GM19397 (cell line): ENCODE results near the gene RABGAP1L.
"Not testable (repeated sequence)": the region's sequence is repeated elsewhere in the genome, so short reads cannot be mapped to it uniquely, and the experiment has no call there.

Experiments
- ATAC-seq: cut with Tn5 transposase; IDR thresholded peaks from one replicate; pipeline ENCODE4 v1.9.1; 2021; ENCODE audit warnings: mild to moderate bottlenecking, moderate library complexity; ENCODE audit not compliant: unreplicated experiment

Gene RABGAP1L

DNA sequence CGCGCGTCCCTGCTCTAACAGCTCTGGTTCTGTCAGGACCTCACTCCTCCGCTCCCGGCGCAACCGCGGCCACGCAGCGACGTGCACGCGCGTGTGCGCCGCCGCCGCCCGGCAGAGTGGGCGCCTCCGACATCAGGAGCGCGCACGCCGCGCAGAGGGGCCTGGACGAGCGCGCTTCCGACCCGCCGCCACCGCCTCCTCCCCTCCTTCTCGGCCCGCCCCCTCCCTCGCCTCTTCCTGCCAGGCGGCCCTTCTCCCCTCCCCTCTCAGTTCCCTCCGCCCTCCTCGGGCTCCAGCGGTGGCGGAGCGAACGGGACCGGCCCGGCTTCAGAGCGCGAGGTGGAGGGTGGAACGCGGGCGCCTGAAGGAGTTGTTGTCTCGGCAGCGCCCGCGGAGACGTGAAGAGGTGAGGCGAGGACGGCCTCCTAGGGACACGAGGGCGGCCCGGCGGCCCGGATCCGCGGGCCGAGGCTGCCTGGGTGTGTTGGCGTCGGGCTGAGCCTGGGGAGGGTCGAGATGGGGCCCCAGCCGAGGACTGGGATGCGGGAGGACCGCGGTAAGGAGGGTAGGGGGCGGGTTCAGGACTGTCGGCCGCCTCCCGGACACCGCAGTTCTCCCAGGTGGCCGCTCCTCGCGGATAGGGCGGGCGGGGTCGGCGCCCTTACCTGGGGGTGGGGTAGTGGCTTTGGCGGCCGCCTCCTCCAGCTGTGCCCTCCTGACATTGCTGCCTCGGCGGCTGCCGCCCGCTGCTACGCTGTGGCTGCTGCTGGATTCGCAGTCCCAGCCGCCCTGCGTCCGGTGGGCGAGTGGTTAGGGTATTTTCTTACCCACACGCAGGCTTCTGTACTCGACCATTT lies at the start of gene RABGAP1L:
Gene RABGAP1L (plus strand): TSS at position 269 of the 857 bp plus-strand sequence.
- ATAC-seq: peak; percentile 80

DNA sequence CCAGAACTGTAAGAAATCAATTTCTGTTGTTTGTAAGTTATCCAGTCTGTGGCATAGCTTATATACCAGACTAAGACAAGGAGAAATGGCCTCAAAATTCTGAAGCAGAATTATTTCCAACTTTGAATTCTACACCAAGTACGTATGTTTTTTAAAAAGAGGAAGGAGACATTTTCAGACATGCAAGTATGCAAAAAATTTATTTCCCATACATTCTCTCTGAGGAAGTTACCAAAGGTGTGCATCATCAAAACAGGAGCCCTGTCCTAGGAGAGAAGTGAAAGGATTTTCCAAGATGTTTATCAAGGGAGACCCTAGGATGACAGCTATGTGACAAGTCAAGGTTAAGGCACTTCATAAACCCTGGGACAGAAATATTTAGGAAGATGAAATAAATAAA lies 49.3 kb upstream of the RABGAP1L start:
- ATAC-seq: no peak

DNA sequence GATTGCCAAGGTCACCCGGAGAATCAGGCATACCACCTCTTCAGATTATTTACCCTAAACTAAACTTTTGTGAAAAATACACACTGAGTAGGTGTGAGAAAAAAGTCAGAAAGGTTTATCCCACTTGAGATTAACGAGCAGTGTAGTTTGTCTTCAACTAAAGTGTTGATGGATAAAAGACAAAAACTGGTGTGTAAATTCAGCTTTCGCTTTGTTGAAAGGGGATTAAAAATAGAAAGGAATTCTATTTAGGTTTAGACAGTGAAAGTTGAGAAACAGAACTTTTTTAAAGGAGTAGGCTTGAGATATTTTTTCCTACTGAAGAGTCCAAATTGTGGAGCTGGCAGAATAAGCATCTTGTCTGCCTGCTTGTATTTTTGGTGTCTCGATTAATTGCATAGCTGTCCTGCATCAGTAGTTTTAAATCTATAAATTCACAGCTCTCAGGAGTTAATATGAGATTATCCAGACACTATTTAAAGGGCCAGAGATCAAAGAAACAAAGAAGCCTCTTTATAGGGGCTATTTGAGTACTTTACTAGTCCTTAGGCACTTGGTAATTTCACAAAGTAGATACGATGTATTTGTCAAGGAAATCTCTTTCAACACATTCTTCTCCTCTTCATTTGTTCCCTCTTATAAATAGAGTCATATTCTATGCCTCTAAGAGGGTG lies 46.7 kb upstream of the RABGAP1L start:
- no peak for ATAC-seq

DNA sequence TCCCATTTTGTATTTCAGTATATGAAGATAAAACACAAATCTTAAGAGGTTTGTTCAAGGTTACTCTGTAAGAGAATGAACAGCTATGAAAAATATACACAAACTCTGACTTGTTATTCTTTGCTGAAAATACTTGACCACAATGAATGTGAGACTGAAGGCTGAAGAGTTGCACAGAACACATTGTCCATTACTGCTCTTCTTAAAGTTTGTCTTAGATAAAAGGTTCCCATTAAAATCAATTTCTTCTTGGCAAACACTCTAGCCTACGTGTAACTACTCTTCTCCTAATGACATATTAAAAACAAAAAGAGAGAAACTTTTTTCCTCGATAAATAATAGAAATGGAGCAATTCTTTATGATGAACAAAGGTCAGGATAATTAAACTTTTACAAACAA lies 45.2 kb upstream of the RABGAP1L start:
- no peak for ATAC-seq

DNA sequence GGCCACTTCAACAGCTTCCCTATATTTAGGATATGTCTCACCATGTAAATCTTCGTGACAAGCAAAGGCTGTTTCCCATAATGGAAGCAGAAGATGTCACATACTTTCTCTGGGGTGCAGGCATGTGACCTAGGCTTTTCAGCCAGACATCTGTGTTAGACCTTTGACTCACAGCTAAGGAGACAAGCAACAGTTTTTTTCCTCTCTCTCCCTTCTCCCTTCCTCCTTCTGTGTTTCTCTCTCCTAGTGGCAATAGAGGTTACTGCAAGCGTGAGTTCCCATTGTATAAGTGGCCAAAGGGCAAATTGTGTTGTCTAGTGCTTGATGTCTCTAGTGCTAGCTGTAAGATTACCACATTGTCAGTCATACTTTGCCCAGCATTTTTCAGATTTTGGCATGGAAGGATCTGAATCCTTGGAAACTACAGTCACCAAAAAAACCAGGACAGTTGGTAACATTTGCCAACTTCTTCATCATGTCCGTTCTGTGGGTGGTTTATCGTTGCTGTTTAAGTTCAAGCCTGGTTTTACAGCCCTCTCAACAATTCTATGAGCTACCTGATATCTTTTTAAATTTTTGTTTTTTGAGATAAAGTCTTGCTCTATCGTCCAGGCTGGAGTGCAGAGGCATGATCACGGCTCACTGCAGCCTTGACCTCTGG lies 44.4 kb upstream of the RABGAP1L start:
- ATAC-seq: peak; percentile 50

DNA sequence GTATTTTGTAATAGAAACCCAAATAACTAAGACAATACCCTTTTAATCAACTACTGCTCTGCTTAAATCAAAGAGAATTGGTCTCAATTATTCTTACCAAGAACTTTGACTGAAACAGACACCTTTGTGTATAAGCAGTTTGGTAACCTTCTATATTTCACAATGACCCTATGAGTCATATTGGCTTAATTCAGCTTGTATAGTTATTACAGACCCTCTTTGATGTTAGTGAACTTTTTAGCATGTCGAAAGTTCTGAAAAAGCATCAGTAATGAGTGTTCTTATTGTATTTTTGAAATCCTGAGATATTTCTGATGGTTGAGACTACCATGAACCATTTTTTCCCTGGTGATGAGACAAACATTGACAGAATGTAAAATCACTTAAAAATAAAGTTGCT lies 43.3 kb upstream of the RABGAP1L start:
- ATAC-seq: no peak

DNA sequence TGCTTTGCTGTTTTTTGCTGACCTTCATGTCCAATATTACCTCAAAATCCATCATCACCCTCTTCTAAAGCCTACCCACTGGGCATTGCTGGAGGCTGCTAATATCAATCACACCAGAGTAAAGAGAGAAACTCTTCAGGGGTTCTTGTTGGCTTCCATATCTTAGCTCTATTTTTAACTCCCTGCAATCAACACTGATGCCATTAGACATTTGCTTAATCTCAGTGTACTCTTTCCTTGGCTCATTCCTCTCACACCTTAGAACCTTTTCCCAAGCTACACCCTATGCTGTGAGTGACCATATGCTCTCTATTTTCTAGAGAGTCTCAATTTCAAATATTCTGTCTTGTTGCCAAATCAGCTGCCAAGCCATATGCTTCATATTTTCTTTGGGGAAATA lies 40.6 kb upstream of the RABGAP1L start:
- ATAC-seq: no peak

DNA sequence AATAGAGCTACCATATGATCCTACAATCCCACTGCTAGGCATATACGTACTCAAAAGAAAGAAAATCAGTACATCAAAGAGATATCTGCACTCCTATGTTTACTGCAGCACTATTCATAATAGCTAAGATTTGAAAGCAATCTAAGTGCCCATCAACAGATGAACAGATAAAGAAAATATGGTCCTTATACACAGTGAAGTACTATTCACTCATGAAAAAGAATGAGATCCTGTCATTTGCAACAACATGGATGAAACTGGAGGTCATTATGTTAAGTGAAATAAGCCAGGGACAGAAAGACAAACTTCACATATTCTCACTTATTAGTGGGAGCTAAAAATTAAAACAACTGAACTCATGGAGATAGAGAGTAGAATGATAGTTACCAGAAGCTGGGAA lies 37.0 kb upstream of the RABGAP1L start:
- ATAC-seq: not testable (repeated sequence)

DNA sequence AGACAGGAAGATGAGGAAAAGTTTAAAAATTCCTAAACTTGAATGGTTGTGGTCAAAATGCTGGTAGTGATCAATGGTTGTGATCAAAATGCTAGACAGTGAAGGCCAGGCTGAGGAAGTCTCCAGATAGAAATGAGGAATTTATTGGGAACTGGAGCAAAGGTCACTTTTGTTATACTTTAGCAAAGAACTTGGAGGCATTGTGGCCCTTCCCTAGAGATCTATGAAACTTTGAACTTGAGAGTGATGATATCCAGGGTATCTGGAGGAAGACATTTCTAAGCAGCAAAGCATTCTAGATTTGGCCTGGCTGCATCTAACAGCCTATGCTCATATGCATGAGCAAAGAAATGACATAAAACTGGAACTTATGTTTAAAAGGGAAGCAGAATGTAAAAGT lies 35.5 kb upstream of the RABGAP1L start:
- ATAC-seq: no peak

DNA sequence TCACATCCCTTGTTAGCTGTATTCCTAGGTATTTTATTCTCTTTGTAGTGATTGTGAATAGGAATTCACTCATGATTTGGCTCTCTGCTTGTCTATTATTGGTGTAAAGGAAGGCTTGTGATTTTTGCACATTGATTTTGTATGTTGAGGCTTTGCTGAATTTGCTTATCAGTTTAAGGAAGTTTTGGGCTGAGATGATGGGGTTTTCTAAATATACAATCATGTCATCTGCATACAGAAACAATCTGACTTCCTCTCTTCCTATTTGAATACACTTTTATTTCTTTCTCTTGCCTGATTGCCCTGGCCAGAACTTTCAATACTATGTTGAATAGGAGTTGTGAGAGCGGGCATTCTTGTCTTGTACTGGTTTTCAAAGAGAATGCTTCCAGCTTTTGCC lies 32.1 kb upstream of the RABGAP1L start:
- ATAC-seq: not testable (repeated sequence)

DNA sequence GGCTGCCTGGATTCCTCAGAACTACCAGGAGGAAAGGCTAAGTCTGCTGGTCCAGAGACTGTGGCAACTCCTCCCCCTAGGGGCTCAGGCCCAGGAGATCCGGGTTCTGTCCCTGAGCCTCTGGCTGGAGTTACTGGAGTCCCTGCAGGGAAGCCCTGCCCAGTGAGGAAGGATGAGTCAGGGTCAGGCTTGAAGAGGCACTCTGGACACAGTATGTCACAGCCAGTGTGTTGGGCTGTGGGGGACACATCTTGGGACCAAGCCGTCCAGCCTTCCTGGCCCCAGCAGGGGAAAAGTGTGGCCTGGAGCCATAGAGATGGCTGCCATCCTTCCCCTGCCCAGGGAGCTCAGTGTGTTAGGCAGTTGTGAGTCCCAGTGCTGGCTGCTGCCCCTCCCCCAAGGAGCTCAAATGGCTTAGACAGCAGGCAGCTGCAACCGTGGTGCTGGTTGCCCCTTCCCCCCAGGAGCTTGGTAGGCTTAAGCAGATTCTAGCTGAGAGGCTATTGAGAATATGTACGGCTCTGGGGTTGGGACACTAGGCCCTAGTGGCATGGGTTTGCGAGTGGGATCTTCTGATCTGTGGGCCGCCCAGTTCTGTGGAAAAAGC lies 28.2 kb upstream of the RABGAP1L start:
- ATAC-seq: no peak

DNA sequence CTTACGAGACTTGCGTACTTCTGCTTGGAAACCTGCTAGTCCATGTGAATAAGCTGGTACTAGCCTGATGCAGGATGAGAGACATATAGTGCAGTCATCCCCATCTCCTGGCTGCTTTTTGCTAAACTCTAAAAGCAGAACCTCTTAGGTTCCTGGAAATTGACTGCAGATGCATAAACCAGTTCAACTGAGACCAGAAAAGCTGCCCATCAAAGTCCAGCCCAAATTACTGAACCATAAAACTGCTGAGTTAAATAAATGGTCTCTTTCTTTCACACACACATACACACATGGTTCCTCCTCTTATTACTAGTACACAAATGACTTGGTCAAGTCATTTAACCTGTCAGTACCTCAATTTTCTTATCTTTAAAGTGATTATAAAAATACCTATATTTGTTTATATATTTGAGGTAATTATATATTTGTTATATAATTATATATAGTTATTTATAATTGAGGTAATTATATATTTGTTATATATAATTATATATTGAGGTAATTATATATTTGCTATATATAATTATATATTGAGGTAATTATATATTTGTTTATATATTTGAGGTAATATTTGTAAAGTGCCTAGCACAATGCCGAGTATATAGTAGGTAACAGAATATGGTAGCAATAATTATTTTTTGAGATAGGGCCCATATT lies 25.2 kb upstream of the RABGAP1L start:
- ATAC-seq: peak; percentile 67

DNA sequence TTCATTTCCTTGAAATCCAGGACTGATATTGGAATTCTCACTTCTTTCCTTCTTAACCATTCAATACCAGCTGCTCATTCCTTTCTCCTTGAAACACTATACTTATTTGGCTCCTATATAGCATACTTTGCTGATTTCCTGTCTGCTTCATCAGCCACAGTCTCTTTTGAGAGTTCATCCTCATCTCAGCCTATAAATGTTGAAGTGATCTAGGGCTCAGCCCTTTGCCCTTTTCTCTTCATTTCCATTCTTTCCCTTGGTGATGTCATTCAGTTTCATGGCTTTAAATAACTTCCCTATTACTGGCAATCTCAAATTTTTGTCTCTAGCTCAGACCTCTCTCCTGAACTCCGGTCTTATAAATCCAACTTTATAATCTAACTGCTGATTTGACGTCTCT lies 24.1 kb upstream of the RABGAP1L start:
- no peak for ATAC-seq

DNA sequence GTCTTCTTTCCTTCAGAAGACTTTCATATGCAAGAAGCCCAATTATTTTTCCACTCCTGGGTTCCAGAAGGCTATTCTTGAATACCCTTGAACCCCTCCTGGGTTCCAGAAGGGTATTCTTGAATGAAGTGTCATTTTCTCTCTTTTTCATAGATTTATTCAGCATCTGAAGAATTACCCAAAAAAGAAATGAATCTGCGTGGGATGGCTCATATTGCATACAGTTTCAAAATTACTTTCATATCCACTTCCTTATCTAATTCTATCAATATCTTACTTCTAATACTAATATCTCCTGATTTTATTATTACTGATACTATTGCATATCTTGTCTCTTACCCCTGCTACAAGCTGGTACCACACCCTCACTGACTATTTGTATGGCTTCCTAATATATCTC lies 22.6 kb upstream of the RABGAP1L start:
- no peak for ATAC-seq

DNA sequence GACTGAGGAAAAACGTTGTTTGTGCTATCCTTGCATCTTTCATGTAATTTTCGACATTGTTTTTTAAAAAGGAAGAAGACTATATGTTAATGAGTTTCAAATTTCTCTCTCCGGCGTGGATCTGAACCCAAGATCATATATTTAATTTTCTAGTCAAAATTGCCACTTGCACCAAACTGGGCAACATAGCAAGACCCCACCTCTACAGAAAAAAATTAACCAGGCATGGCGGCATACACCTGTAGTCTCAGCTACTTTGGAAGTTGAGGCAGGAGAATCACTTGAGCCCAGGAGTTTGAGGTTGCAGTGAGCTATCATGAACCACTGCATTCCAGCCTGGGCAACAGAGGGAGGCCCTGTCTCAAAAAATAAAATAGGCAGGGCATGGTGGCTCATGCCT lies 16.5 kb upstream of the RABGAP1L start:
- ATAC-seq: no peak

DNA sequence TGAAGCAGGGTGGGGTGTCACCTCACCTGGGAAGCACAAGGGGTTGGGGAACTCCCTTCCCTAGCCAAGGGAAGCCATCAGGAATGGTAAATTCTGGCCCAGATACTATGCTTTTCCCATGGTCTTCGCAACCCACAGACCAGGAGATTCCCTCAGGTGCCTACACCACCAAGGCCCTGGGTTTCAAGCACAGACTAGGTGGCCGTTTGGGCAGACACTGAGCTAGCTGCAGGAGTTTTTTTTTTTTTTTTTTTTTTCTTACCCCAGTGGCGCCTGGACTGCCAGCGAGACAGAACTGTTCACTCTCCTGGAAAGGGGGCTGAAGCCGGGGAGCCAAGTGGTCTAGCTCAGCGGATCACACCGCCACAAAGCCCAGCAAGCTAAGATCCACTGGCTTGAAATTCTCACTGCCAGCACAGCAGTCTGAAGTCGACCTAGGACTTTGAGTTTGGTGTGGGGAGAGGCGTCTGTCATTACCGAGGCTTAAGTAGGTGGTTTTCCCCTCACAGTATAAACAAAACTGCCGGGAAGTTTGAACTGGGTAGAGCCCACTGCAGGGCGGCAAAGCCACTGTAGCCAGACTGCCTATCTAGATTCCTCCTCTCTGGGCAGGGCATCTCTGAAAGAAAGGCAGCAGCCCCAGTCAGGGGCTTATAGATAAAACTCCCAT lies 15.5 kb upstream of the RABGAP1L start:
- not testable (repeated sequence) for ATAC-seq

DNA sequence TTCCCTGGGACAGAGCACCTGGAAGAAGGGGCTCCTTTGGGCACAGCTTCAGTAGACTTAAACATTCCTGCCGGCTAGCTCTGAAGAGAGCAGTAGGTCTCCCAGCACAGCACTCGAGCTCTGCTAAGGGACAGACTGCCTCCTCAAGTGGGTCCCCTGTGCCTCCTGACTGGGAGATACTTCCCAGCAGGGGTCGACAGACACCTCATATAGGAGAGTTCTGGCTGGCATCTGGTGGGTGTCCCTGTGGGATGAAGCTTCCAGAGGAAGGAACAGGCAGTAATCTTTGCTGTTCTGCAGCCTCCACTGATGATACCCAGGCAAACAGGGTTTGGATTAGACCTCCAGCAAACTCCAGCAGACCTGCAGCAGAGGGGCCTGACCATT lies 14.9 kb upstream of the RABGAP1L start:
- not testable (repeated sequence) for ATAC-seq

DNA sequence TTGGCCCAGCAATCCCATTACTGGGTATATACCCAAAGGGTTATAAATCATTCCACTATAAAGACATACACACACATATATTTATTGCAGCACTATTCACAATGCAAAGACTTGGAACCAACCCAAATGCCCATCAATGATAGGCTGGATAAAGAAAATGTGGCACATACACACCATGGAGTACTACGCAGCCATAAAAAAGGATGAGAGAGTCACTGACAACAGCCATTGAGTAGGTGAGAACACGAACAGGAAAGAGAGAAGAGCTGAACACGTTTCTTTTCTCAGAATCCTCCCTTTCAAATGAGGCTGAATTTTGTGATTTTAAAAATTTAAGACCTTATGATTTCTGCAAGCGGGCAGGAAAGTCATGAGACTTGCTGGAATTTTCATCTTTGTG lies 10.1 kb upstream of the RABGAP1L start:
- no peak for ATAC-seq

DNA sequence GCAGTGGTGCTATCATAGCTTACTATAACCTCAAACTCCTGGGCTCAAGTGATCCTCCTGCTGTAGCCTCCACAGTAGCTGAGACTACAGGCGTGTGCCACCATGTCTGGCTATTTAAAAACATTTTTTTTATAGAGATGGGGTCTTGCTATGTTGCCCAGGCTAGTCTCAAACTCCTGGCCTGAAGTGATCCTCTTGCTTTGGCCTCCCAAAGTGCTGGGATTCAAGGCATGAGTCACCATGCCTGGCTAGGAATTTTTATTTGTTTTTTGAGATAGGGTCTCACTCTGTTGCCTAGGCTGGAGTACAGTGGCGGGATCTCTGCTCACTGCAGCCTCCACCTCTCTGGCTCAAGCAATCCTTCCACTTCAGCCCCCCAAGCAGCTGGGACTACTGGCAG lies 8.8 kb upstream of the RABGAP1L start:
- no peak for ATAC-seq

DNA sequence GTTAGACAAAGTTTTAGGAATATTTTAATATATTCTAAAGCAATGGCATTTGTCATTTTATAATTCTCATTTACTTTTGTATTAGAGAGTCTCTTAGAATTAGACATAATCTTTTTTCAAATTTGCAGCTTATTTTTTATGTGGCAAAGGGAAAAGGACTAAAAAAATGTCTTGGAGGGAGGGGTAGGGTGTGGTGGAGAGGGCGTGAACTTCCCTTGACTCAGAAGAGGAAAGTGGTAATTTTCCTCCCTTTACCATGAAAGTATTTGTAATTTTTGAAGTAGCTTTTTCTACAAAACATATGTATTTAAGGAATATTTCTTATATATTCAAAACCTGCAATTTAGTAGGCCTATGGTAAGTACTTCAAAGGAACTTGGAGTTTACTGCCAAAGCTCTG lies 6.9 kb upstream of the RABGAP1L start:
- ATAC-seq: no peak
